PC-3 (cell line): ENCODE results near the gene THRB.

Experiments used
- CTCF ChIP-seq: fragments of 300-600 bp; sonication (generic); conservative IDR thresholded peaks from 2 replicates; pipeline ENCODE4 v1.5.1; 2017; ENCODE audit warnings: antibody characterized with exemption, low read depth, mild to moderate bottlenecking, low read length
- EZH2 ChIP-seq: fragments of 300-600 bp; sonication (generic); IDR thresholded peaks from one replicate; pipeline ENCODE4 v1.6.1; 2017; ENCODE audit warnings: antibody characterized with exemption, mild to moderate bottlenecking, low read length; ENCODE audit not compliant: unreplicated experiment
- EZH2phosphoT487 ChIP-seq: fragments of 300-600 bp; sonication (generic); IDR thresholded peaks from 2 replicates; pipeline ENCODE4 v1.6.1; 2018; ENCODE audit warnings: mild to moderate bottlenecking, antibody characterized with exemption, low read length, borderline replicate concordance

GRCh38 chr3:24336101-24336500 lies 158.5 kb downstream of the THRB start:
- no peak for TF ChIP-seq CTCF
- no peak for TF ChIP-seq EZH2
- no peak for TF ChIP-seq EZH2phosphoT487
